Measurements from ENCODE around the gene ERN1.

ERN1 gene

DNA sequence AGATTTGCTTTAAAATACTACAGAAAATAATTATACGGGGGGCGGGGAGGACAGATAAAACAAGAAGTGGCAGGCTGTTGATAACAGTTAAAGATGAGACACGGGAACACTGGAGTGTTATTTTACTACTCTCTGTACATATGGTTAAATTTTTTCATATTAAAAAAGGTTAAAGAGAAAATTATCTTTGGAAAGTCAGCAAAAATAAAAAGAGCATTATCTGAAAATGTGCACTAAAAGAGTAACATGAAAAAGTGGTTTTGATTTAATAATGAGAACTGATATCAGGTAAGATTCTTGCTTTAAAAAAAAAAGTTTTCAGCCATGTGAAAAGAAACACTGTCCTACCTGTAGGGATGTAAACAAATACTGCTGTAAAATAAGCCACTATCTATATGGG is 46.9 kb downstream of the ERN1 start:
- H3K4me3 ChIP-seq = no peak overlapping the region
- no peak for DNase-seq
- intact Hi-C loops (cut with DNase I; ENCODE audit: low total_unique reads) = no loop called here
- no peak overlapping the region for H3K27ac ChIP-seq
- peaks cover 7 to 14% (median 10%) of the 10 kb centered on the region in 3 donors for H3K36me3 ChIP-seq
- H3K4me1 ChIP-seq = peaks cover 0 to 24% (median 7%) of the 10 kb centered on the region in 4 donors
- no peaks in the 10 kb centered on the region for H3K27me3 ChIP-seq
- no peak for TF ChIP-seq CTCF (IDR thresholded peaks at IDR 0.05)
- no peaks in the 10 kb centered on the region for H3K9me3 ChIP-seq

- Histone ChIP-seq H3K36me3 (peaks cover 7 to 24% (median 10%) of the 10 kb centered on the region in 3 donors), H3K9me3 (no peaks in the 10 kb centered on the region), H3K4me3 (no peak overlapping the region), H3K4me1 (peaks cover 0 to 24% (median 7%) of the 10 kb centered on the region in 4 donors), H3K27ac (no peak overlapping the region), H3K27me3 (no peaks in the 10 kb centered on the region)
- DNase-seq = no peak
- no peak for TF ChIP-seq CTCF (IDR thresholded peaks at IDR 0.05)
- intact Hi-C loops (cut with DNase I; ENCODE audit: low total_unique reads) = no loop called here
These were observed 47.8 kb downstream of the ERN1 start for GRCh38 chr17:64081802-64082799.

- H3K27ac ChIP-seq = no peak overlapping the region
- intact Hi-C loops (cut with DNase I; ENCODE audit: low total_unique reads) = no loop called here
These were observed 49.7 kb downstream of the ERN1 start for GRCh38 chr17:64080174-64080618.

DNA sequence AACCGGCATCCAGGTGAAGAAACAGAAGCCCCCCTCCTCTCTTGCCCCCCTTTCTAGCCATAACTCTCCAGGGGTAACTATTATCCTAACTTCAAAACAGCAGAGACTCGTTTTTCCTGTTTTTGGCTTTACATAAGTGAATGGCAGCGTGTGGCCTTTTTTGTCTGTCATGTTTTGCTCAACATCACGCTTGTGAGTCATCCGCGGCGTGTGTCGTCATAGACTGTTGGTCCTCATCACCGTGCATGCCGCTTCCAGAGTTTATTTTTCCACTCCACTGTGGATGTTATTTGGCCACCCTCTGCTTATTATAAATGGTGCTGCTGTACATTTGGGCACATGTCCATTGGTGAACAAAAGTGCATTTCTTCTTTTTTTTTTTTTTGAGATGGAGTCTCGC is 52.6 kb downstream of the ERN1 start:
- H3K36me3 ChIP-seq = peaks cover 18 to 35% (median 20%) of the 10 kb centered on the region in 3 donors
- no peak overlapping the region for H3K27ac ChIP-seq
- H3K27me3 ChIP-seq = no peaks in the 10 kb centered on the region
- intact Hi-C loops (cut with DNase I; ENCODE audit: low total_unique reads) = no loop called here
- H3K4me1 ChIP-seq = peaks cover 0 to 6% (median 3%) of the 10 kb centered on the region in 4 donors
- no peak overlapping the region for H3K4me3 ChIP-seq
- no peak for TF ChIP-seq CTCF (IDR thresholded peaks at IDR 0.05)
- no peaks in the 10 kb centered on the region for H3K9me3 ChIP-seq
- DNase-seq = no peak

More at GRCh38 chr17:64080174-64080618, 49.7 kb downstream of the ERN1 start:
- Histone ChIP-seq H3K4me3 (no peak overlapping the region), H3K4me1 (peaks cover 0 to 20% (median 10%) of the 10 kb centered on the region in 4 donors), H3K27me3 (no peaks in the 10 kb centered on the region), H3K9me3 (no peaks in the 10 kb centered on the region), H3K36me3 (peaks cover 7 to 35% (median 10%) of the 10 kb centered on the region in 3 donors)
- DNase-seq = no peak
- TF ChIP-seq CTCF (IDR thresholded peaks at IDR 0.05) = no peak

GRCh38 chr17:64075913-64076312 is 54.0 kb downstream of the ERN1 start:
- no peak overlapping the region for H3K4me3 ChIP-seq
- no peaks in the 10 kb centered on the region for H3K9me3 ChIP-seq
- intact Hi-C loops (cut with DNase I; ENCODE audit: low total_unique reads) = no loop called here
- no peaks in the 10 kb centered on the region for H3K27me3 ChIP-seq
- H3K36me3 ChIP-seq = peaks cover 32 to 47% (median 34%) of the 10 kb centered on the region in 3 donors
- no peak for TF ChIP-seq CTCF (IDR thresholded peaks at IDR 0.05)
- no peak for DNase-seq
- H3K4me1 ChIP-seq = peaks cover 0 to 3% (median 1%) of the 10 kb centered on the region in 4 donors
- no peak overlapping the region for H3K27ac ChIP-seq

Data from tibial artery (tissue), 4 donors.